MM.1S (cell line): ENCODE measurements around the gene CASQ1.

Experiments used
- CTCF ChIP-seq: fragments of 300-600 bp; sonication (generic); IDR thresholded peaks from 2 replicates; pipeline ENCODE4 v1.5.1; 2016; ENCODE audit warnings: antibody characterized with exemption, low read length, mixed read lengths
- EZH2 ChIP-seq: fragments of 300-600 bp; sonication (generic); optimal IDR thresholded peaks from 2 replicates; pipeline ENCODE3; 2017; ENCODE audit warnings: low read depth, mild to moderate bottlenecking, antibody characterized with exemption, low read length, mixed read lengths
- EZH2phosphoT487 ChIP-seq: fragments of 300-600 bp; sonication (generic); IDR thresholded peaks from 2 replicates; pipeline ENCODE4 v1.6.1; 2018; ENCODE audit warnings: antibody characterized with exemption, low read length

DNA sequence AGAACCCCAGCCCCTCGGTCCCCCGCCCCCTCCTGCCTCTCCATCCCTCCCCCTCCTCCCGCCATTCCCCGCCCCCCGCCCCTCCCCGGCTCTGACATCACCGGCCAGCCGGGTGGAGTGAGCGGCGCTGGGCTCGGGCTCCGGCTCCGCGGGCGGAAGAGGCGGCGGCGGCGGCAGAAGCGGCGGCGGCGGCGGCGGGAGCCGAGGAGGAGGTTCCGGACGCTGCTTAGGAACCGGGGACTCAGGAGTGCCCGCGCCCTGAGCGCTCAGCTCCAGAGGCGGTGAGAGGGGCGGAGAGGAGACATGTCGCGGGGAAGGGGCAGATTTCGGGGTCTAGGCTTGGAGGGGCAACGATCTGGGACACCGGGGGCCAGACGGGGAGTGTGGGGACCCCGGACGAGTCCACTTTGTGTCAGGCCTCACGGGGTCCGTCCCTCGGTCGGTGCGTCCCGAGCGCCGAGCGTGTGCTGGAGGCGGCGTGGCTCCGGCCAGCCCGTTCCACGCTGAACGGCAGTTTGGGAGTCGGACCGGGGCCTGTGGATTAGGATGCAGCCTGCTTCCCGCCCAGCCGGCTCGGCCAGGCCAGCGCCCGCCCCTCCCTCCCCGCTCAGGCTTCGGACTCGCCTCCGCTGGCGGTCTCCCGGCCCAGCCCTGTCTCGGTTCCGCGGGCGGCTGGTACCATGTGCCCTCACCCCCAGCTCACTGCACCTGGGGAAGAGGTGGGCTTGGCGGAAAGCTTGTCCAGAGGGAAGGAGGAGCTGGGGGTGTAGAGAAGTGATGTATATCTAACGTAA is 15.1 kb downstream of the CASQ1 start, which contains the start of gene PEA15:
- TF ChIP-seq CTCF (no peak), EZH2 (no peak), EZH2phosphoT487 (no peak)
